ENCODE results near the gene TTC34. TPM values are rescaled to one million over a fixed set of nuclear protein-coding genes. Genes with fewer than 3 reads are reported as not detected.

The TTC34 gene
- total and polyA plus RNA-seq, 10 of the 15 experiments (the other 5 are each of a cell fraction or from before 2014, with no cell fraction given) = 0.03 to 0.49 (median 0.05) TPM; not detected in 2

GRCh38 chr1:2811533-2811918, 10.0 kb upstream of the TTC34 start:
- H3K4me3 ChIP-seq = no peak overlapping the region
- 45% methylated on average over 8 of the region's 8 CpGs for WGBS (ENCODE audit: insufficient coverage, insufficient replicate concordance, low lambda C conversion rate, missing lambda C conversion rate)
- ChIA-PET POLR2A (no interaction called here), SMC1A (ENCODE audit: uncharacterized antibody, unreplicated experiment) (no interaction called here), RAD21 (ENCODE audit: unreplicated experiment) (no interaction called here), CTCF (no interaction called here)
- H3K27ac ChIP-seq (ENCODE audit: control insufficient read depth, insufficient read depth) = no peak overlapping the region
- no peak for DNase-seq (ENCODE audit: low read depth, low spot score)
- TF ChIP-seq CEBPB (IDR thresholded peaks at IDR 0.05; ENCODE audit: borderline replicate concordance in 1 of 2, low read depth in 2 of 2, low read length in 2 of 2) (no peak), ZZZ3 (IDR thresholded peaks at IDR 0.05; ENCODE audit: control insufficient read depth, insufficient read length, low read depth) (no peak), SIN3A (IDR thresholded peaks at IDR 0.05; ENCODE audit: low read depth, low read length) (no peak), NFYB (IDR thresholded peaks at IDR 0.05; ENCODE audit: insufficient read depth, low read depth, low read length) (no peak), HDAC2 (IDR thresholded peaks at IDR 0.05) (no peak)
- no peak for ATAC-seq
- intact Hi-C loops (cut with micrococcal nuclease; ENCODE audit: unreplicated experiment) = no loop called here
- no peaks in the 10 kb centered on the region; the same call in 2 of the 3 replicates for H3K9me3 ChIP-seq (replicated peaks; ENCODE audit: control insufficient read depth, insufficient read depth, low read length)
- H3K4me1 ChIP-seq (ENCODE audit: control insufficient read depth, insufficient read depth, low read length) = no peaks in the 10 kb centered on the region
- no peak overlapping the region for H3K9ac ChIP-seq (ENCODE audit: control insufficient read depth, insufficient read depth, low read length)
- H2AFZ ChIP-seq (ENCODE audit: control insufficient read depth, low read depth, low read length) = no peak overlapping the region
- no TSS peak for BruUV-seq (replicated peaks)
- no peak for FAIRE-seq
- no peaks in the 10 kb centered on the region for H3K36me3 ChIP-seq (ENCODE audit: control insufficient read depth in 2 of 2, insufficient read depth in 2 of 2, low read length in 1 of 2)
- no peak overlapping the region for H3K4me2 ChIP-seq (ENCODE audit: control insufficient read depth, insufficient read depth)
- H3K27me3 ChIP-seq (replicated peaks in 1 of 2; ENCODE audit: control insufficient read depth in 2 of 2, insufficient read depth in 2 of 2, low read length in 1 of 2) = no peaks in the 10 kb centered on the region
- H4K20me1 ChIP-seq (ENCODE audit: control insufficient read depth, insufficient read depth) = no peaks in the 10 kb centered on the region
- in situ Hi-C loops (cut with MboI) = loop anchor here (25.0 kb wide), 1 partner anchor 124 kb away; no protein-coding TSS in a partner anchor
- H3K79me2 ChIP-seq (ENCODE audit: control insufficient read depth, insufficient read depth, low read length) = no peaks in the 10 kb centered on the region

GRCh38 chr1:2810899-2811532, 9.5 kb upstream of the TTC34 start:
- no TSS peak for BruUV-seq (replicated peaks)
- no peaks in the 10 kb centered on the region for H4K20me1 ChIP-seq (ENCODE audit: control insufficient read depth, insufficient read depth)
- ChIA-PET RAD21 (ENCODE audit: unreplicated experiment) (no interaction called here), SMC1A (ENCODE audit: uncharacterized antibody, unreplicated experiment) (no interaction called here), POLR2A (no interaction called here), CTCF (interaction anchor here (0.7 kb wide), 1 partner anchor 905 kb away, joined by 3 read pairs; no protein-coding TSS in a partner anchor)
- H3K9me3 ChIP-seq (replicated peaks; ENCODE audit: control insufficient read depth, insufficient read depth, low read length) = no peaks in the 10 kb centered on the region; the same call in 2 of the 3 replicates
- H3K27me3 ChIP-seq (replicated peaks in 1 of 2; ENCODE audit: control insufficient read depth in 2 of 2, insufficient read depth in 2 of 2, low read length in 1 of 2) = no peaks in the 10 kb centered on the region
- no peak overlapping the region for H2AFZ ChIP-seq (ENCODE audit: control insufficient read depth, low read depth, low read length)
- no peak overlapping the region for H3K9ac ChIP-seq (ENCODE audit: control insufficient read depth, insufficient read depth, low read length)
- no peaks in the 10 kb centered on the region for H3K4me1 ChIP-seq (ENCODE audit: control insufficient read depth, insufficient read depth, low read length)
- in situ Hi-C loops (cut with MboI) = loop anchor here (25.0 kb wide), 1 partner anchor 124 kb away; no protein-coding TSS in a partner anchor
- FAIRE-seq = no peak
- TF ChIP-seq SREBF1 (IDR thresholded peaks at IDR 0.05; ENCODE audit: low read length) (no peak), ZNF274 (IDR thresholded peaks at IDR 0.05; ENCODE audit: insufficient read depth, insufficient read length) (no peak)
- intact Hi-C loops (cut with micrococcal nuclease; ENCODE audit: unreplicated experiment) = no loop called here
- no peak overlapping the region for H3K4me2 ChIP-seq (ENCODE audit: control insufficient read depth, insufficient read depth)
- H3K36me3 ChIP-seq (ENCODE audit: control insufficient read depth in 2 of 2, insufficient read depth in 2 of 2, low read length in 1 of 2) = no peaks in the 10 kb centered on the region
- H3K4me3 ChIP-seq = no peak overlapping the region
- H3K27ac ChIP-seq (ENCODE audit: control insufficient read depth, insufficient read depth) = no peak overlapping the region
- ATAC-seq = no peak
- no peak for DNase-seq (ENCODE audit: low read depth, low spot score)
- H3K79me2 ChIP-seq (ENCODE audit: control insufficient read depth, insufficient read depth, low read length) = no peaks in the 10 kb centered on the region
- 17% methylated on average over 8 of the region's 9 CpGs for WGBS (ENCODE audit: insufficient coverage, insufficient replicate concordance, low lambda C conversion rate, missing lambda C conversion rate)

All from GM12878 (cell line).